ENCODE data around the gene CAMKMT.

CAMKMT gene

GRCh38 chr2:44671916-44672315, 310.2 kb downstream of the CAMKMT start:
- no peak for DNase-seq (ENCODE audit: low read depth, low spot score)
- TF ChIP-seq CTCF (IDR thresholded peaks at IDR 0.05; ENCODE audit: low read depth, low read length), result no peak
- in situ Hi-C loops (cut with HindIII; ENCODE audit: low sequenced_read_pairs), result no loop called here
- no peak overlapping the region for H3K4me3 ChIP-seq (ENCODE audit: low read depth, low read length)

GRCh38 chr2:44672431-44672830, 310.7 kb downstream of the CAMKMT start:
- no peak for DNase-seq (ENCODE audit: low read depth, low spot score)
- TF ChIP-seq CTCF (IDR thresholded peaks at IDR 0.05; ENCODE audit: low read depth, low read length), result no peak
- in situ Hi-C loops (cut with HindIII; ENCODE audit: low sequenced_read_pairs), result no loop called here

GRCh38 chr2:44674473-44675284, 312.9 kb downstream of the CAMKMT start:
- DNase-seq (ENCODE audit: low read depth, low spot score), result no peak
- no peak overlapping the region for H3K4me3 ChIP-seq (ENCODE audit: low read depth, low read length)
- no peak for TF ChIP-seq CTCF (IDR thresholded peaks at IDR 0.05; ENCODE audit: low read depth, low read length)
- in situ Hi-C loops (cut with HindIII; ENCODE audit: low sequenced_read_pairs), result no loop called here

More at GRCh38 chr2:44672431-44672830, 310.7 kb downstream of the CAMKMT start:
- no peak overlapping the region for H3K4me3 ChIP-seq (ENCODE audit: low read depth, low read length)

GRCh38 chr2:44676379-44676778, 314.6 kb downstream of the CAMKMT start:
- no peak overlapping the region for H3K4me3 ChIP-seq (ENCODE audit: low read depth, low read length)
- no peak for DNase-seq (ENCODE audit: low read depth, low spot score)
- TF ChIP-seq CTCF (IDR thresholded peaks at IDR 0.05; ENCODE audit: low read depth, low read length), result no peak
- in situ Hi-C loops (cut with HindIII; ENCODE audit: low sequenced_read_pairs), result no loop called here

DNA sequence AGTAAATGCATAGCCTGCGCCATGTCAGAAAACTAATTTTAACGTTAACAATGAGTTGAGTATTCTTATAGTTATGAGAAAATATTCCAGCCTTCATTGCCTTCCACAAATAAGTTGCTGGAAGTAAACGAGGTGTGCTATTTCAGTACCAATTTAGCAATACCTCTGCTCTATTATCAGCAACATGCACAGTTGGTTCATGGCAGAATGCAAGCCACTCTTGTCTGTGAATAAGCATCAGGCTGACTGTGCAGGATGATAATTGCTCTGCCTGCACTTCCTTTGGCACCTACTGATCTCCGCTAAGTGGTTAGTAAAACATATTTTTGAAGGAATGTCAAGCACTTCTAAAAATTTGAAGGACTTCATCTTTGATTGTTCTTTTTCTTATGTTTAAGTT, 317.8 kb downstream of the CAMKMT start:
- DNase-seq (ENCODE audit: low read depth, low spot score), result no peak
- TF ChIP-seq CTCF (IDR thresholded peaks at IDR 0.05; ENCODE audit: low read depth, low read length), result no peak
- in situ Hi-C loops (cut with HindIII; ENCODE audit: low sequenced_read_pairs), result no loop called here
- no peak overlapping the region for H3K4me3 ChIP-seq (ENCODE audit: low read depth, low read length)

- DNase-seq (ENCODE audit: low read depth, low spot score), result no peak
- no peak for TF ChIP-seq CTCF (IDR thresholded peaks at IDR 0.05; ENCODE audit: low read depth, low read length)
- H3K4me3 ChIP-seq (ENCODE audit: low read depth, low read length), result no peak overlapping the region
- in situ Hi-C loops (cut with HindIII; ENCODE audit: low sequenced_read_pairs), result no loop called here
Measured at GRCh38 chr2:44679990-44680389, 318.2 kb downstream of the CAMKMT start.

Data from astrocyte of the spinal cord (primary cell).